GM12891 (cell line): ENCODE results near the gene NUDT13.

Experiments
- POLR2A ChIP-seq: IDR thresholded peaks from 2 replicates; pipeline ENCODE4 v1.6.1; 2011; ENCODE audit warnings: low read depth, low read length, control low read depth
- POLR2AphosphoS5 ChIP-seq: IDR thresholded peaks from 2 replicates; pipeline ENCODE4 v1.6.1; 2011; ENCODE audit warnings: low read depth, low read length, control low read depth
- POU2F2 ChIP-seq: IDR thresholded peaks from 2 replicates; pipeline ENCODE4 v1.6.1; 2011; ENCODE audit warnings: low read depth, mild to moderate bottlenecking, control low read depth, low read length, moderate library complexity
- SPI1 ChIP-seq: IDR thresholded peaks from 2 replicates; pipeline ENCODE4 v1.6.1; 2011; ENCODE audit warnings: low read depth, low read length, control low read depth
- TAF1 ChIP-seq: IDR thresholded peaks from 2 replicates; pipeline ENCODE4 v1.6.1; 2011; ENCODE audit warnings: low read depth, low read length, control low read depth

- TF ChIP-seq POLR2A (no peak), POLR2AphosphoS5 (no peak), TAF1 (no peak), SPI1 (no peak), POU2F2 (no peak)
Observed at GRCh38 chr10:73174148-73174925, 64.1 kb downstream of the NUDT13 start.
